ENCODE data around the gene SERTAD2. TPM values are rescaled to one million over a fixed set of nuclear protein-coding genes. Genes with fewer than 3 reads are reported as not detected.

The SERTAD2 gene
- total and polyA plus RNA-seq, 2 of the 4 experiments (the other 2 are of a cell fraction) = 5.0 to 11.0 TPM

- in situ Hi-C loops (cut with MboI; ENCODE audit: low sequenced_read_pairs) = no loop called here
These were observed 9.8 kb downstream of the SERTAD2 start for GRCh38 chr2:64643838-64644457.

More at GRCh38 chr2:64643838-64644457, 9.8 kb downstream of the SERTAD2 start:
- no peaks in the 10 kb centered on the region for H3K27me3 ChIP-seq (ENCODE audit: control insufficient read depth, insufficient read depth, low read length)
- POLR2A ChIA-PET (ENCODE audit: unreplicated experiment) = interaction anchor here (1.5 kb wide), 1 partner anchor 9 kb away, joined by 4 read pairs; the partner anchor contains the start of gene SERTAD2
- H4K91ac ChIP-seq (ENCODE audit: insufficient read depth, low read depth, low read length) = peak overlapping the region; percentile 72
- peak overlapping the region; percentile 2 for H3K14ac ChIP-seq (replicated peaks; ENCODE audit: low read depth, low read length)
- no peaks in the 10 kb centered on the region for H3K9me3 ChIP-seq (ENCODE audit: control insufficient read depth, insufficient read depth, low read length)
- ATAC-seq (ENCODE audit: low read depth) (no peak), DNase-seq (no peak)
- no peak overlapping the region for H3K56ac ChIP-seq (ENCODE audit: extremely low read depth, insufficient read depth, low read length)
- peak overlapping the region; percentile 91 for H3K23ac ChIP-seq (ENCODE audit: low read depth, low read length)
- H3K4me2 ChIP-seq (ENCODE audit: low read depth, low read length) = peak overlapping the region; percentile 91
- dilution Hi-C loops (cut with HindIII; ENCODE audit: low sequenced_read_pairs, unreplicated experiment) (no loop called here), intact Hi-C loops (cut with micrococcal nuclease) (loop anchor here (2.0 to 10.0 kb wide), 4 partner anchors 49 to 401 kb away; partner anchors contain the start of gene AFTPH)
- peak overlapping the region; percentile 57; the same call in 1 of the 2 replicates for H2BK20ac ChIP-seq (ENCODE audit: low read depth, low read length)
- peak overlapping the region; percentile 22 for H3K18ac ChIP-seq (ENCODE audit: low read depth, low read length)
- peak overlapping the region; percentile 40; the same call in 1 of the 2 replicates for H3K4me3 ChIP-seq (ENCODE audit: insufficient read depth, low read depth, low read length)
- peaks cover 62% of the 10 kb centered on the region for H4K20me1 ChIP-seq (ENCODE audit: insufficient read depth, low read length)
- no peak for TF ChIP-seq RCOR1 (IDR thresholded peaks at IDR 0.05; ENCODE audit: insufficient replicate concordance, low read length)
- TF ChIP-seq MXI1 (IDR thresholded peaks at IDR 0.05; ENCODE audit: borderline replicate concordance, low read depth, low read length) = no peak
- TF ChIP-seq USF2 (IDR thresholded peaks at IDR 0.05; ENCODE audit: low read depth, low read length) = no peak
- TF ChIP-seq POLR2A (IDR thresholded peaks at IDR 0.05; ENCODE audit: low read depth, low read length) = no peak
- TF ChIP-seq CTCF (conservative IDR thresholded peaks at IDR 0.05; ENCODE audit: low read depth, low read length) = no peak
- no peak for TF ChIP-seq FOS (IDR thresholded peaks at IDR 0.05; ENCODE audit: low read depth, low read length)
- peak overlapping the region; percentile 14; the same call in 1 of the 2 replicates for H4K5ac ChIP-seq (ENCODE audit: low read depth, low read length)
- H3K79me1 ChIP-seq (ENCODE audit: low read depth in 1 of 2, low read length in 2 of 2) = peaks cover 30 to 61% of the 10 kb centered on the region in 2 experiments
- H2AFZ ChIP-seq (replicated peaks; ENCODE audit: low read length, poor library complexity) = peak overlapping the region; percentile 52
- peak overlapping the region; percentile 50 to 92; a peak in 3 of 4 replicates for H4K8ac ChIP-seq (ENCODE audit: low read depth in 2 of 2, low read length in 2 of 2)
- no peak overlapping the region for H2AK9ac ChIP-seq (replicated peaks; ENCODE audit: low read depth, low read length, poor library complexity)
- peak overlapping the region; percentile 38; the same call in 2 of the 3 replicates for H2BK15ac ChIP-seq (ENCODE audit: low read depth, low read length)
- H3K4ac ChIP-seq (ENCODE audit: low read depth, low read length) = peak overlapping the region; percentile 88
- H3K9ac ChIP-seq (ENCODE audit: low read depth, low read length) = peak overlapping the region; percentile 79
- peaks cover 15% of the 10 kb centered on the region; the same call in 1 of the 2 replicates for H3K9me1 ChIP-seq (ENCODE audit: insufficient read depth, low read length)
- peak overlapping the region; percentile 82 for H2BK5ac ChIP-seq (ENCODE audit: low read depth, low read length, poor library complexity, severe bottlenecking)
- no peaks in the 10 kb centered on the region for H3K36me3 ChIP-seq (ENCODE audit: control insufficient read depth, insufficient read depth, low read length)
- no TSS peak for BruUV-seq (replicated peaks)
- H2BK120ac ChIP-seq (ENCODE audit: low read depth, low read length) = peak overlapping the region; percentile 73; the same call in 1 of the 2 replicates
- CTCF ChIA-PET = interaction anchor here (0.6 to 3.2 kb wide), 5 partner anchors 11 to 223 kb away, joined by 3 to 21 read pairs (median 4); no protein-coding TSS in a partner anchor
- peak overlapping the region; percentile 77 for H2AK5ac ChIP-seq (ENCODE audit: low read depth, low read length)
- WGBS, 2 experiments (ENCODE audit: extremely low coverage in 2 of 2, insufficient read length in 1 of 2) = 33% methylated on average over 1 of the region's 8 CpGs; no CpG with 5 or more reads in 1 of the 2 experiments
- H3K4me1 ChIP-seq (ENCODE audit: control insufficient read depth, insufficient read depth, low read length) = peaks cover 15% of the 10 kb centered on the region
- peak overlapping the region; percentile 84 for H3K27ac ChIP-seq (ENCODE audit: insufficient read depth, low read length)
